GM12892 (cell line): ENCODE measurements around the gene RETREG1.

ENCODE experiments used
- POLR2A ChIP-seq: IDR thresholded peaks from 2 replicates; pipeline ENCODE4 v1.6.1; 2011; ENCODE audit warnings: low read depth, low read length, control low read depth
- POLR2AphosphoS5 ChIP-seq: IDR thresholded peaks from 2 replicates; pipeline ENCODE4 v1.6.1; 2011; ENCODE audit warnings: low read depth, low read length, control low read depth
- TAF1 ChIP-seq: IDR thresholded peaks from 2 replicates; pipeline ENCODE4 v1.6.1; 2011; ENCODE audit warnings: low read depth, mild to moderate bottlenecking, control low read depth, low read length, borderline replicate concordance

DNA sequence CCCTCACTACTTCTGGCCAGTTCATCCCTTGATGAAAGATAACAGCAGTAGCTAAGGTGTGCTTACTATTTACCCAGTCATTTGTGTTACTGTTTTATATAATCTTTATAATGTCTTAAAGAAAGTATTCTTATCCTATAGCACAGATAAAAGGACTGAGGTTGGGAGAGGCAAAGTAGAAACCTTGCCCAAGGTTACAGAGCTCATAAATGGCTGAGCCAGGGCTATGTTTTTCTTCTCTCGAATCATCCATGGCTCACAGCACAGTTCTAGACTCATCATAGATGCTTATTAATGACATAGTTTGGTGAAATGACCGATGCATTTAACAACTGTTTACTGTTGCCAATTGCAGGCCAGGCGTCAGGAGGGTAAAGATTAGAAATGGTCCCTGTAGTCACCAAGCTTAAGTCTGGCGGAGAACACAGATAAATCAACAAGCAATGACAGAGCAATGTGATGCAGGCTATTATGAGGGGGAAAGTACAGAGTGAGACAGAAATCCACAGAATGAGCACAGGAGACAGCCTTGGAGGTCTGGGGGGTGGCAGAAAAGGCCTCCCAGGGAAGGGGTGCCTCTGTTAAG lies 85.6 kb downstream of the RETREG1 start:
- TF ChIP-seq POLR2AphosphoS5 (no peak), POLR2A (no peak), TAF1 (no peak)
